Measurements from ENCODE around the gene TMC8.
A peak's percentile ranks its signal among the peaks of the same experiment; 100 is the strongest.

Gene TMC8

GRCh38 chr17:78180508-78180907 lies 49.9 kb downstream of the TMC8 start:
- no peak for TF ChIP-seq CTCF (IDR thresholded peaks at IDR 0.05; ENCODE audit: control insufficient read depth, extremely low read depth, insufficient read depth)
- DNase-seq (ENCODE audit: low read depth), result no peak
- H3K4me3 ChIP-seq (ENCODE audit: low read depth, low read length), result no peak overlapping the region

DNA sequence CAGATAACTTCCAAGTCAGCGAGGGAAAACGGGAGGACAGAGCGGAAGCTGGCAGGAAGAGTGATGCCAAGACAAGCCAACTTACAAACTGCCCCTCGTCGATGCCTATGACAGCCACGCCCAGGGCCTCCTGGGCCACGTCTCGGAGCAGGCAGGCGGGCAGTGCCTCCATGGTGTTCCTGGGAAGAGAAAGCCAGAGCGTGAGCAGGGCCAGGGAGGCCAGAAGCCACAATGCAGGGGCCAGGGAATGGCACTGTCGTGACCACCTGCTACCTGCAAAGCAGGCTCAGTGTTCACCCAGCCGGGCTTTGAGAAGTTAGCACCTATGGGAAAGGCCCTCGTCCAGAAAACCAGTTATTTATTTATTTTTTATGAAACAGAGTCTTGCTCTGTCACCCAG lies 51.9 kb downstream of the TMC8 start:
- DNase-seq (ENCODE audit: low read depth), result no peak
- no peak for TF ChIP-seq CTCF (IDR thresholded peaks at IDR 0.05; ENCODE audit: control insufficient read depth, extremely low read depth, insufficient read depth)
- no peak overlapping the region for H3K4me3 ChIP-seq (ENCODE audit: low read depth, low read length)

GRCh38 chr17:78183916-78184315 lies 53.3 kb downstream of the TMC8 start:
- H3K4me3 ChIP-seq (ENCODE audit: low read depth, low read length), result peak overlapping the region; percentile 34
- DNase-seq (ENCODE audit: low read depth), result no peak
- TF ChIP-seq CTCF (IDR thresholded peaks at IDR 0.05; ENCODE audit: control insufficient read depth, extremely low read depth, insufficient read depth), result no peak

GRCh38 chr17:78184351-78184750 lies 53.8 kb downstream of the TMC8 start:
- H3K4me3 ChIP-seq (ENCODE audit: low read depth, low read length), result peak overlapping the region; percentile 74
- TF ChIP-seq CTCF (IDR thresholded peaks at IDR 0.05; ENCODE audit: control insufficient read depth, extremely low read depth, insufficient read depth), result no peak
- DNase-seq (ENCODE audit: low read depth), result peak; percentile 91

DNA sequence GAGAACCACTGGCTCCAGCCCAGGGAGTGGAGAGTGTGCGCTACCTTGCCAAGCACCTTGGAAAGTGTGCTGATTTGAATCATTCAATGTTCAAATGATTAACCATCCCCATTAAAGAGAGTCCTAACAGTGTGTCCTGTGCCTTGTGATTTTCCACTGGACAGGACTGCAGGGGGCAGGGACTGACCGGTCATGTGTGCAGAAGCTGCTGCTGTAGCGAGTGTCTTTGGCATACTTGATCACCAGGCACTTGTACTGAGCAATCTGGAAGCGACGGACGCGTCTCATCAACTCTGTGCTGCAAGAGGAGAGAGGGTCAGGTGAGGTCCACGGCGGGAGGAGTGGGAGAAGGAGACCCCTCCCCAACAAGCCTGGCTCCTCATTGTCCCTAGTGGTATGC lies 54.3 kb downstream of the TMC8 start:
- peak; percentile 46 for DNase-seq (ENCODE audit: low read depth)
- TF ChIP-seq CTCF (IDR thresholded peaks at IDR 0.05; ENCODE audit: control insufficient read depth, extremely low read depth, insufficient read depth), result no peak
- H3K4me3 ChIP-seq (ENCODE audit: low read depth, low read length), result peak overlapping the region; percentile 74

DNA sequence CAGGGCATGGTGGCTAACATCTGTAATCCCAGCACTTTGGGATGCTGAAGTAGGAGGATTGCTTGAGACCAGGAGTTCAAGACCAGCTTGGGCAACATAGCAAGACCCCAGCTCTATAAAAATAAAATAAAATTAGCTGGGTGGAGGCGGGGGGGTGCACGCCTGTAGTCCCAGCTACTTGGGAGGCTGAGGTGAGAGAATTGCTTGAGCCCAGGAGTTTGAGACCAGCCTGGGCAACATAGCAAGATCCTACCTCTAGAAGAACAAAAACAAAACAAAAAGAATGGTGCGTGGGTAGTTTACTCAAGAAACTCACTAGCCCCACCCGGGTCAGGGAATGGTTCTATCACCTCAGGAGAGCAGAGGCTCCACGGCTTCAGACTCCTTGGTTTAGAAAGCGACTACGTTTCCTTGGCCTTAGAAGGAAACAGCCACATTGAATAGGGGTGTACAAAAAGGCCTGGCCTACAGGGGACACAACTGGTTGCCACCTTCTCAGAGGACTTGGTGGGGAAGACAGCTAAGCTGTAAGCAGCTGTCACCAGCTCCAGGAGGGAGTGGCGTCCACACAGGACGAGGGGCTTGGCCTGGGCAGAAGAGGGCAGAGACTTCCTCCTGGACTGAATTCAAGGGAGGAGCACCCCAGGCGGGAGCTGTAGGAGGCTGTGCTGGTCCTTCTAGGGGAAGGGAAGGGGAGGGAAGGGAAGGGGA lies 55.6 kb downstream of the TMC8 start:
- peak overlapping the region; percentile 74 for H3K4me3 ChIP-seq (ENCODE audit: low read depth, low read length)
- DNase-seq (ENCODE audit: low read depth), result no peak
- TF ChIP-seq CTCF (IDR thresholded peaks at IDR 0.05; ENCODE audit: control insufficient read depth, extremely low read depth, insufficient read depth), result no peak
